Measurements from ENCODE around the gene ZNF117.

GRCh38 chr7:64978497-64979203 is 12.2 kb downstream of the ZNF117 start:
- TF ChIP-seq CTCF (IDR thresholded peaks at IDR 0.05), result no peak
- TF ChIP-seq POLR2A (IDR thresholded peaks at IDR 0.05), result no peak

All from heart left ventricle (tissue), 13 donors.